Skeletal muscle cell (primary cell): Measurements from ENCODE around the gene ZNF436.

Experiments used
- DNase-seq: peaks from one replicate; pipeline ENCODE4 v3.0.0-alpha.2; 2010; ENCODE audit warnings: low read depth
- H3K4me3 ChIP-seq: 2 replicates; pipeline ENCODE4 v1.5.1; 2011; ENCODE audit warnings: low read depth, mild to moderate bottlenecking, control low read depth, low read length, moderate library complexity

The ZNF436 gene

GRCh38 chr1:23369335-23370013 lies at the start of gene ZNF436:
ZNF436 (minus strand) TSS chr1:23369836; CDS start chr1:23368005, 1,831 bp downstream.
- DNase-seq, result peak; percentile 75
- peak within 1 kb of the TSS; percentile 98 for H3K4me3 ChIP-seq

- no peak overlapping the region for H3K4me3 ChIP-seq
- no peak for DNase-seq
Measured at GRCh38 chr1:23419180-23419579, 49.5 kb upstream of the ZNF436 start.

GRCh38 chr1:23417570-23417969 lies 47.9 kb upstream of the ZNF436 start:
- DNase-seq, result no peak
- H3K4me3 ChIP-seq, result no peak overlapping the region

- no peak overlapping the region for H3K4me3 ChIP-seq
- no peak for DNase-seq
Measured at GRCh38 chr1:23416964-23417363, 47.3 kb upstream of the ZNF436 start.

GRCh38 chr1:23408797-23409290 lies 39.2 kb upstream of the ZNF436 start:
- DNase-seq, result no peak
- H3K4me3 ChIP-seq, result no peak overlapping the region

- no peak overlapping the region for H3K4me3 ChIP-seq
- DNase-seq, result no peak
Measured at GRCh38 chr1:23407016-23407630, 37.5 kb upstream of the ZNF436 start.

GRCh38 chr1:23405946-23406345 lies 36.3 kb upstream of the ZNF436 start:
- no peak for DNase-seq
- H3K4me3 ChIP-seq, result no peak overlapping the region

GRCh38 chr1:23403735-23404486 lies 34.3 kb upstream of the ZNF436 start:
- H3K4me3 ChIP-seq, result no peak overlapping the region
- peak; percentile 77 for DNase-seq

GRCh38 chr1:23403355-23403734 lies 33.7 kb upstream of the ZNF436 start:
- no peak for DNase-seq

GRCh38 chr1:23403038-23403336 lies 33.4 kb upstream of the ZNF436 start:
- H3K4me3 ChIP-seq, result no peak overlapping the region
- DNase-seq, result peak; percentile 39

More at GRCh38 chr1:23403355-23403734, 33.7 kb upstream of the ZNF436 start:
- H3K4me3 ChIP-seq, result no peak overlapping the region

- H3K4me3 ChIP-seq, result no peak overlapping the region
- no peak for DNase-seq
Measured at GRCh38 chr1:23402286-23403037, 32.8 kb upstream of the ZNF436 start.

- H3K4me3 ChIP-seq, result no peak overlapping the region
- DNase-seq, result no peak
Measured at GRCh38 chr1:23401313-23401712, 31.7 kb upstream of the ZNF436 start.

GRCh38 chr1:23400324-23401114 lies 30.9 kb upstream of the ZNF436 start:
- DNase-seq, result peak; percentile 42
- no peak overlapping the region for H3K4me3 ChIP-seq

- DNase-seq, result no peak
- H3K4me3 ChIP-seq, result no peak overlapping the region
Measured at GRCh38 chr1:23399229-23399628, 29.6 kb upstream of the ZNF436 start.

GRCh38 chr1:23397908-23398307 lies 28.3 kb upstream of the ZNF436 start:
- DNase-seq, result no peak
- no peak overlapping the region for H3K4me3 ChIP-seq

- DNase-seq, result no peak
- H3K4me3 ChIP-seq, result no peak overlapping the region
Measured at GRCh38 chr1:23396380-23396779, 26.7 kb upstream of the ZNF436 start.

GRCh38 chr1:23395849-23396248 lies 26.2 kb upstream of the ZNF436 start:
- H3K4me3 ChIP-seq, result no peak overlapping the region
- no peak for DNase-seq

GRCh38 chr1:23395154-23395724 lies 25.6 kb upstream of the ZNF436 start:
- no peak for DNase-seq
- H3K4me3 ChIP-seq, result no peak overlapping the region

- no peak overlapping the region for H3K4me3 ChIP-seq
- DNase-seq, result peak; percentile 60
Measured at GRCh38 chr1:23394684-23395083, 25.0 kb upstream of the ZNF436 start.
